Liver (tissue), 9 donors: ENCODE results near the gene CACNG3. TPM values are rescaled to one million over a fixed set of nuclear protein-coding genes. Genes with fewer than 3 reads are reported as not detected.

Source experiments
- DNase-seq: peaks from one replicate; pipeline ENCODE4 v3.0.0-alpha.2; 2017; ENCODE audit warnings: low spot score
- H3K27ac ChIP-seq, 2 donors: one replicate each; pipeline ENCODE4 v1.7.0; 2013; ENCODE audit warnings: inconsistent platforms in 2 of 2, low read length in 2 of 2, control low read depth in 1 of 2, low read depth in 1 of 2, mild to moderate bottlenecking in 1 of 2
- H3K27me3 ChIP-seq, 4 donors: one replicate each; pipeline versions ENCODE4 v1.6.1 to v1.7.0; 2013; ENCODE audit warnings: low read length in 3 of 4, inconsistent platforms in 1 of 4, mild to moderate bottlenecking in 1 of 4, moderate library complexity in 1 of 4; ENCODE audit not compliant: control insufficient read depth in 4 of 4, insufficient read depth in 4 of 4
- H3K36me3 ChIP-seq, 4 donors: one replicate each; pipeline versions ENCODE4 v1.6.1 to v1.7.0; 2013; ENCODE audit warnings: low read length in 3 of 4, mild to moderate bottlenecking in 3 of 4, low read depth in 1 of 4, moderate library complexity in 1 of 4; ENCODE audit not compliant: control insufficient read depth in 4 of 4, insufficient read depth in 3 of 4
- H3K4me1 ChIP-seq, 4 donors: one replicate each; pipeline versions ENCODE4 v1.6.1 to v1.7.0; 2013; ENCODE audit warnings: low read length in 3 of 4, mild to moderate bottlenecking in 3 of 4, moderate library complexity in 1 of 4; ENCODE audit not compliant: control insufficient read depth in 4 of 4, insufficient read depth in 4 of 4
- H3K4me3 ChIP-seq, 3 donors: one replicate each; pipeline versions ENCODE4 v1.6.1 to v1.7.0; 2013; ENCODE audit warnings: low read length in 3 of 3, control low read depth in 1 of 3, low read depth in 1 of 3, mild to moderate bottlenecking in 1 of 3
- H3K9ac ChIP-seq, 2 donors: one replicate each; pipeline ENCODE4 v1.7.0; 2013; ENCODE audit warnings: low read length in 2 of 2, mild to moderate bottlenecking in 2 of 2, moderate library complexity in 2 of 2, control low read depth in 1 of 2, low read depth in 1 of 2
- H3K9me3 ChIP-seq, 4 donors: one replicate each; pipeline versions ENCODE4 v1.6.1 to v1.7.0; 2013; ENCODE audit warnings: low read length in 3 of 4; ENCODE audit not compliant: control insufficient read depth in 4 of 4
- ATF3 ChIP-seq: IDR thresholded peaks from 2 replicates; pipeline ENCODE4 v1.6.1; 2016; ENCODE audit warnings: antibody characterized with exemption
- CTCF ChIP-seq: fragments of 150-350 bp; IDR thresholded peaks from 2 replicates; pipeline ENCODE4 v1.5.1; 2017; ENCODE audit warnings: improper control_type of control experiment, low read depth, low read length; ENCODE audit not compliant: missing input control
- EGR1 ChIP-seq, 2 donors: IDR thresholded peaks; 2 replicates each; pipeline ENCODE4 v1.6.1; 2016 to 2018; ENCODE audit warnings: antibody characterized with exemption in 2 of 2, low read depth in 2 of 2
- FOXA1 ChIP-seq: IDR thresholded peaks from 2 replicates; pipeline ENCODE4 v1.6.1; 2016; ENCODE audit warnings: antibody characterized with exemption
- FOXA2 ChIP-seq: IDR thresholded peaks from 2 replicates; pipeline ENCODE4 v1.6.1; 2016; ENCODE audit warnings: antibody characterized with exemption
- GABPA ChIP-seq, 2 donors: IDR thresholded peaks in 1 of 2; conservative IDR thresholded peaks in 1 of 2; 2 replicates each; pipeline ENCODE4 v1.6.1; 2016; ENCODE audit warnings: antibody characterized with exemption in 2 of 2, mild to moderate bottlenecking in 1 of 2, moderate library complexity in 1 of 2
- HNF4A ChIP-seq, 2 donors: conservative IDR thresholded peaks; 2 replicates each; pipeline ENCODE4 v1.6.1; 2016; ENCODE audit warnings: antibody characterized with exemption in 2 of 2, mild to moderate bottlenecking in 2 of 2
- JUND ChIP-seq, 2 donors: IDR thresholded peaks; 2 replicates each; pipeline ENCODE4 v1.6.1; 2016; ENCODE audit warnings: antibody characterized with exemption in 2 of 2
- MAX ChIP-seq: IDR thresholded peaks from 2 replicates; pipeline ENCODE4 v1.6.1; 2016; ENCODE audit warnings: antibody characterized with exemption
- NR2F2 ChIP-seq: IDR thresholded peaks from 2 replicates; pipeline ENCODE4 v1.6.1; 2016; ENCODE audit warnings: antibody characterized with exemption
- SP1 ChIP-seq: IDR thresholded peaks from 2 replicates; pipeline ENCODE4 v1.6.1; 2018; ENCODE audit warnings: antibody characterized with exemption, mild to moderate bottlenecking
- TAF1 ChIP-seq: conservative IDR thresholded peaks from 2 replicates; pipeline ENCODE4 v1.6.1; 2016; ENCODE audit warnings: antibody characterized with exemption, mild to moderate bottlenecking
- YY1 ChIP-seq: IDR thresholded peaks from 2 replicates; pipeline ENCODE4 v1.6.1; 2016; ENCODE audit warnings: antibody characterized with exemption, mild to moderate bottlenecking
- ZBTB33 ChIP-seq: IDR thresholded peaks from 2 replicates; pipeline ENCODE4 v1.6.1; 2016; ENCODE audit warnings: antibody characterized with exemption
- WGBS: extraction: QIAGEN DNeasy Blood & Tissue Kit; methylation state at CpG from one replicate; pipeline ENCODE4 v1.1.7; 2013; 5-methylcytosine and 5-hydroxymethylcytosine counted together
- polyA plus RNA-seq, 2 donors: library from polyadenylated mRNA; stranded (reverse) in 1 of 2; unstranded in 1 of 2; fragments of 200-250 nt in 1 of 2; fragments of >200 nt in 1 of 2; fragmentation: Nextera tagmentation in 1 of 2; extraction: Ambion mirVana in 1 of 2; gene quantifications; one replicate each; pipeline versions ENCODE4 v1.2.1 to v1.2.3, GENCODE V29; 2013 to 2015
- total RNA-seq, 2 donors: library from RNA; depleted of rRNA; stranded (reverse); fragments of >200 nt; gene quantifications; one replicate each; pipeline ENCODE4 v1.2.3, GENCODE V29; 2014
- donor health status: healthy.
- donor health status: healthy.
- donor health status: healthy.
- donor health status: healthy.
- donor health status: healthy.

The CACNG3 gene
- total and polyA plus RNA-seq, 4 donors = not detected

GRCh38 chr16:24364596-24364995 lies 108.5 kb downstream of the CACNG3 start:
- 57% methylated on average over 7 of the region's 7 CpGs for WGBS

DNA sequence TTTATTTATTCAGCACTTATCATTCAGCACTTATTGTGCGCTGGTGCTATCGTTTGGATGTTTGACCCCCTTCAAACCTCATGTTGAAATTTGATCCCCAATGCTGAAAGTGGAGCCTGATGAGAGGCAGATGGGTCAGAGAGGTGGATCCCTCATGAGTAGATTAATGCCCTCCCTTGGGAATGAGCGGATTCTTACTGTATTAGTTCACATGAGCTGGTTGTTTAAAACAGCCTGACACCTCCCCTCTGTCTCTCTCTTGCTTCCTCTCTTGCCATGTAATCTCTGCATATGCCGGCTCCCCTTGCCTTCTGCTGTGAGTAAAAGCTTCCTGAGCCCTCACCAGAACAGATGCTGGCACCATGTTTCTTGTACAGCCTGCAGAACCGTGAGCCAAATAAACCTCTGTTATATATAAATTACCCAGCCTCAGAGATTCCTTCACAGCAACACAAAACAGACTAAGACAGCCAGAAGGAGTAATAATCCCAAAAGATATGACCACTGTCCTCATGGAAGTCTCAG lies 111.1 kb downstream of the CACNG3 start:
- Histone ChIP-seq H3K4me1 (no peaks in the 10 kb centered on the region), H3K4me3 (no peak overlapping the region), H3K27me3 (peaks cover 0 to 4% (median 0%) of the 10 kb centered on the region in 4 donors), H3K36me3 (no peaks in the 10 kb centered on the region), H3K9me3 (peaks cover 0 to 2% (median 0%) of the 10 kb centered on the region in 4 donors), H3K27ac (no peak overlapping the region), H3K9ac (no peak overlapping the region)
- TF ChIP-seq ZBTB33 (no peak), EGR1 (IDR thresholded peaks at IDR 0.05; ENCODE audit: low read depth in 2 of 2) (no peak), JUND (IDR thresholded peaks at IDR 0.05) (no peak), TAF1 (no peak), YY1 (no peak), NR2F2 (no peak), ATF3 (no peak)
- WGBS = 69% methylated on average over 5 of the region's 5 CpGs
- DNase-seq = no peak

More at GRCh38 chr16:24364596-24364995, 108.5 kb downstream of the CACNG3 start:
- no peak overlapping the region for H3K27ac ChIP-seq
- H3K9ac ChIP-seq = no peak overlapping the region
- H3K36me3 ChIP-seq = no peaks in the 10 kb centered on the region
- H3K27me3 ChIP-seq = peaks cover 0 to 4% (median 0%) of the 10 kb centered on the region in 4 donors
- DNase-seq = no peak
- H3K9me3 ChIP-seq = no peaks in the 10 kb centered on the region
- TF ChIP-seq SP1 (no peak), MAX (no peak), GABPA (IDR thresholded peaks at IDR 0.05 in 1 of 2, conservative IDR thresholded peaks at IDR 0.05 in 1 of 2) (no peak), HNF4A (conservative IDR thresholded peaks at IDR 0.05) (no peak), ZBTB33 (no peak), EGR1 (IDR thresholded peaks at IDR 0.05; ENCODE audit: low read depth in 2 of 2) (no peak), FOXA2 (no peak), ATF3 (no peak), FOXA1 (no peak), CTCF (no peak)
- no peak overlapping the region for H3K4me3 ChIP-seq
- H3K4me1 ChIP-seq = no peaks in the 10 kb centered on the region
